NCI-H2081 (cell line): ENCODE results near the gene ITPK1.

Source experiments
- DNase-seq, 2 experiments: peaks; one replicate each; lab custom pipeline; 2025; lab: John Stamatoyannopoulos, UW

ITPK1 gene

GRCh38 chr14:93028724-93029076 is 87.0 kb downstream of the ITPK1 start:
- no peak for DNase-seq

- DNase-seq: no peak
Observed at GRCh38 chr14:93027810-93028723, 87.7 kb downstream of the ITPK1 start.

- no peak for DNase-seq
Observed at GRCh38 chr14:93026339-93026738, 89.4 kb downstream of the ITPK1 start.

- no peak for DNase-seq
Observed at GRCh38 chr14:93025055-93025454, 90.7 kb downstream of the ITPK1 start.

- no peak for DNase-seq
Observed at GRCh38 chr14:93024493-93024892, 91.2 kb downstream of the ITPK1 start.

- no peak for DNase-seq
Observed at GRCh38 chr14:93023802-93024434, 91.8 kb downstream of the ITPK1 start.

GRCh38 chr14:93023039-93023438 is 92.7 kb downstream of the ITPK1 start:
- DNase-seq: peak in 1 of 2 experiments; percentile 25

- no peak for DNase-seq
Observed at GRCh38 chr14:93019970-93020369, 95.8 kb downstream of the ITPK1 start.

- peak; percentile 69 to 76 for DNase-seq
Observed at GRCh38 chr14:93019367-93019843, 96.3 kb downstream of the ITPK1 start.

GRCh38 chr14:93018366-93018765 is 97.4 kb downstream of the ITPK1 start:
- DNase-seq: no peak

GRCh38 chr14:93017898-93018297 is 97.8 kb downstream of the ITPK1 start:
- no peak for DNase-seq

- DNase-seq: no peak
Observed at GRCh38 chr14:93017301-93017797, 98.4 kb downstream of the ITPK1 start.

- no peak for DNase-seq
Observed at GRCh38 chr14:93016275-93016845, 99.4 kb downstream of the ITPK1 start.

GRCh38 chr14:93015505-93015904 is 100.2 kb downstream of the ITPK1 start:
- DNase-seq: no peak

GRCh38 chr14:93015064-93015463 is 100.7 kb downstream of the ITPK1 start:
- DNase-seq: no peak

GRCh38 chr14:93014058-93015023 is 101.4 kb downstream of the ITPK1 start:
- DNase-seq: no peak

- no peak for DNase-seq
Observed at GRCh38 chr14:93012951-93013719, 102.6 kb downstream of the ITPK1 start.

GRCh38 chr14:93012506-93012905 is 103.2 kb downstream of the ITPK1 start:
- no peak for DNase-seq

GRCh38 chr14:93011650-93012325 is 103.9 kb downstream of the ITPK1 start:
- peak; percentile 58 to 80 for DNase-seq

GRCh38 chr14:93011141-93011529 is 104.6 kb downstream of the ITPK1 start:
- no peak for DNase-seq
